GM23248 (cell line): ENCODE results near the gene MYO18B. TPM values are rescaled to one million over a fixed set of nuclear protein-coding genes. Genes with fewer than 3 reads are reported as not detected.

Source experiments
- DNase-seq: peaks from one replicate; pipeline ENCODE4 v3.0.0-alpha.2; 2015
- H2AFZ ChIP-seq: fragments of 200-600 bp; sonication (generic); 2 replicates; pipeline ENCODE4 v1.6.1; 2016; ENCODE audit warnings: antibody characterized with exemption
- H3F3A ChIP-seq: fragments of 200-600 bp; sonication (generic); 2 replicates; pipeline ENCODE4 v1.6.1; 2016; ENCODE audit warnings: mild to moderate bottlenecking, antibody characterized with exemption, mixed run types; ENCODE audit not compliant: insufficient read depth
- H3K27ac ChIP-seq: fragments of 200-600 bp; sonication (generic); 2 replicates; pipeline ENCODE4 v1.5.1; 2016; ENCODE audit warnings: mild to moderate bottlenecking
- H3K27me3 ChIP-seq: fragments of 200-600 bp; sonication (generic); replicated peaks from 2 replicates; pipeline ENCODE4 v1.6.1; 2016; ENCODE audit warnings: mild to moderate bottlenecking; ENCODE audit not compliant: insufficient read depth
- H3K36me3 ChIP-seq: fragments of 200-600 bp; sonication (generic); 2 replicates; pipeline ENCODE4 v1.6.1; 2016; ENCODE audit warnings: low read depth, mild to moderate bottlenecking
- H3K4me1 ChIP-seq: fragments of 200-600 bp; sonication (generic); 2 replicates; pipeline ENCODE4 v1.6.1; 2016; ENCODE audit warnings: mild to moderate bottlenecking; ENCODE audit not compliant: insufficient read depth
- H3K4me2 ChIP-seq: fragments of 200-600 bp; sonication (generic); one replicate; pipeline ENCODE4 v1.6.1; 2016; ENCODE audit warnings: mild to moderate bottlenecking; ENCODE audit not compliant: unreplicated experiment
- H3K4me3 ChIP-seq: fragments of 200-600 bp; sonication (generic); 2 replicates; pipeline ENCODE4 v1.5.1; 2016; ENCODE audit warnings: mild to moderate bottlenecking
- H3K79me2 ChIP-seq: fragments of 200-600 bp; sonication (generic); 2 replicates; pipeline ENCODE4 v1.6.1; 2016; ENCODE audit warnings: mild to moderate bottlenecking; ENCODE audit not compliant: insufficient read depth
- H3K9ac ChIP-seq: fragments of 200-600 bp; sonication (generic); 2 replicates; pipeline ENCODE4 v1.6.1; 2016; ENCODE audit warnings: mild to moderate bottlenecking
- H3K9me2 ChIP-seq: fragments of 200-600 bp; sonication (generic); 2 replicates; pipeline ENCODE4 v1.6.1; 2016; ENCODE audit warnings: mixed run types, mild to moderate bottlenecking, moderate library complexity; ENCODE audit not compliant: insufficient read depth
- H3K9me3 ChIP-seq: fragments of 200-600 bp; sonication (generic); one replicate; pipeline ENCODE4 v1.6.1; 2017; ENCODE audit warnings: low read depth
- H4K20me1 ChIP-seq: fragments of 200-600 bp; sonication (generic); 2 replicates; pipeline ENCODE4 v1.6.0; 2016; ENCODE audit not compliant: insufficient read depth
- EZH2 ChIP-seq: fragments of 200-600 bp; sonication (generic); IDR thresholded peaks from 2 replicates; pipeline ENCODE4 v1.6.1; 2018; ENCODE audit warnings: antibody characterized with exemption, mild to moderate bottlenecking; ENCODE audit not compliant: insufficient read depth, poor library complexity, severe bottlenecking
- EZH2phosphoT487 ChIP-seq: fragments of 200-600 bp; sonication (generic); IDR thresholded peaks from 2 replicates; pipeline ENCODE4 v1.6.1; 2018; ENCODE audit warnings: antibody characterized with exemption, moderate library complexity, mild to moderate bottlenecking, low read depth; ENCODE audit not compliant: insufficient read depth
- WGBS, 2 experiments: methylation state at CpG; one replicate each; pipeline ENCODE4 v1.1.6; 2015 to 2017; ENCODE audit warnings: low lambda C conversion rate in 2 of 2, low coverage in 1 of 2; ENCODE audit errors: missing lambda C conversion rate in 2 of 2; 5-methylcytosine and 5-hydroxymethylcytosine counted together
- in situ Hi-C: fragments of 300-500 bp; cut with MboI; formaldehyde crosslinking; loops from 2 replicates; pipeline ENCODE4 v1.15.0; 2020
- polyA plus RNA-seq: library from polyadenylated mRNA; unstranded; fragments of >200 nt; fragmentation: Nextera tagmentation; extraction: Ambion mirVana; gene quantifications from 2 replicates; pipeline ENCODE4 v1.2.1, GENCODE V29; 2016
- total RNA-seq: library from RNA; depleted of rRNA; stranded (reverse); fragments of >200 nt; shearing (Covaris generic); gene quantifications from 2 replicates; pipeline ENCODE4 v1.2.3, GENCODE V29; 2014

The MYO18B gene
- total and polyA plus RNA-seq, 2 experiments from 2014 or later, result not detected

GRCh38 chr22:25695146-25695545, 46.8 kb upstream of the MYO18B start:
- Histone ChIP-seq H3K4me2 (no peak overlapping the region), H3K9me2 (no peaks in the 10 kb centered on the region), H2AFZ (no peak overlapping the region), H3K79me2 (no peaks in the 10 kb centered on the region), H3K4me1 (no peaks in the 10 kb centered on the region), H3K36me3 (no peaks in the 10 kb centered on the region), H3K9me3 (no peaks in the 10 kb centered on the region), H3K27me3 (no peaks in the 10 kb centered on the region), H4K20me1 (no peaks in the 10 kb centered on the region), H3K27ac (no peak overlapping the region), H3K4me3 (no peak overlapping the region), H3K9ac (no peak overlapping the region), H3F3A (no peaks in the 10 kb centered on the region)
- in situ Hi-C loops, result loop anchor here (10.0 kb wide), 1 partner anchor 230 kb away; no protein-coding TSS in a partner anchor
- no peak for TF ChIP-seq EZH2
- no peak for TF ChIP-seq EZH2phosphoT487
- WGBS, 2 experiments, result 77 to 80% methylated on average over 5 of the region's 5 CpGs
- DNase-seq, result no peak

GRCh38 chr22:25696763-25697162, 45.2 kb upstream of the MYO18B start:
- WGBS, 2 experiments, result 30 to 42% methylated on average over 2 of the region's 2 CpGs
- H3K9me3 ChIP-seq, result no peaks in the 10 kb centered on the region
- no peaks in the 10 kb centered on the region for H4K20me1 ChIP-seq
- H3K9ac ChIP-seq, result no peak overlapping the region
- no peaks in the 10 kb centered on the region for H3K36me3 ChIP-seq
- no peaks in the 10 kb centered on the region for H3F3A ChIP-seq
- no peaks in the 10 kb centered on the region for H3K79me2 ChIP-seq
- H3K27me3 ChIP-seq, result no peaks in the 10 kb centered on the region
- no peak overlapping the region for H2AFZ ChIP-seq
- TF ChIP-seq EZH2 (no peak), EZH2phosphoT487 (no peak)
- DNase-seq, result no peak
- no peak overlapping the region for H3K4me2 ChIP-seq
- in situ Hi-C loops, result loop anchor here (10.0 kb wide), 1 partner anchor 232 kb away; no protein-coding TSS in a partner anchor
- H3K9me2 ChIP-seq, result no peaks in the 10 kb centered on the region
- H3K4me3 ChIP-seq, result no peak overlapping the region
- no peak overlapping the region for H3K27ac ChIP-seq
- H3K4me1 ChIP-seq, result no peaks in the 10 kb centered on the region

GRCh38 chr22:25697181-25697664, 44.8 kb upstream of the MYO18B start:
- Histone ChIP-seq H2AFZ (no peak overlapping the region), H3K4me1 (no peaks in the 10 kb centered on the region), H3K79me2 (no peaks in the 10 kb centered on the region), H3K9me2 (no peaks in the 10 kb centered on the region), H3K4me3 (no peak overlapping the region), H3F3A (no peaks in the 10 kb centered on the region), H3K4me2 (no peak overlapping the region), H3K27me3 (no peaks in the 10 kb centered on the region), H3K27ac (no peak overlapping the region), H3K36me3 (no peaks in the 10 kb centered on the region), H4K20me1 (no peaks in the 10 kb centered on the region), H3K9ac (no peak overlapping the region), H3K9me3 (no peaks in the 10 kb centered on the region)
- WGBS, 2 experiments, result 60 to 64% methylated on average over 5 of the region's 5 CpGs
- no peak for DNase-seq
- in situ Hi-C loops, result loop anchor here (10.0 kb wide), 1 partner anchor 232 kb away; no protein-coding TSS in a partner anchor
- TF ChIP-seq EZH2 (no peak), EZH2phosphoT487 (no peak)

GRCh38 chr22:25697978-25698377, 44.0 kb upstream of the MYO18B start:
- TF ChIP-seq EZH2phosphoT487 (no peak), EZH2 (no peak)
- Histone ChIP-seq H3K27ac (no peak overlapping the region), H4K20me1 (no peaks in the 10 kb centered on the region), H3K9ac (no peak overlapping the region), H3K4me1 (no peaks in the 10 kb centered on the region), H3F3A (no peaks in the 10 kb centered on the region), H3K4me3 (no peak overlapping the region), H3K4me2 (no peak overlapping the region), H3K9me2 (no peaks in the 10 kb centered on the region), H3K79me2 (no peaks in the 10 kb centered on the region), H3K36me3 (no peaks in the 10 kb centered on the region), H3K9me3 (no peaks in the 10 kb centered on the region), H2AFZ (no peak overlapping the region), H3K27me3 (no peaks in the 10 kb centered on the region)
- WGBS, 2 experiments, result 89% methylated on average over 2 of the region's 2 CpGs
- in situ Hi-C loops, result loop anchor here (10.0 kb wide), 1 partner anchor 233 kb away; no protein-coding TSS in a partner anchor
- no peak for DNase-seq

- in situ Hi-C loops, result loop anchor here (10.0 kb wide), 1 partner anchor 234 kb away; no protein-coding TSS in a partner anchor
Measured at GRCh38 chr22:25698461-25698860, 43.5 kb upstream of the MYO18B start.

More at GRCh38 chr22:25698461-25698860, 43.5 kb upstream of the MYO18B start:
- Histone ChIP-seq H3K9me2 (no peaks in the 10 kb centered on the region), H3K9me3 (no peaks in the 10 kb centered on the region), H3F3A (no peaks in the 10 kb centered on the region), H3K27ac (no peak overlapping the region), H4K20me1 (no peaks in the 10 kb centered on the region), H3K79me2 (no peaks in the 10 kb centered on the region), H3K4me3 (no peak overlapping the region), H3K4me1 (no peaks in the 10 kb centered on the region), H3K9ac (no peak overlapping the region), H3K4me2 (no peak overlapping the region), H2AFZ (no peak overlapping the region), H3K36me3 (no peaks in the 10 kb centered on the region), H3K27me3 (no peaks in the 10 kb centered on the region)
- TF ChIP-seq EZH2phosphoT487 (no peak), EZH2 (no peak)
- 85 to 90% methylated on average over 7 of the region's 7 CpGs for WGBS, 2 experiments
- DNase-seq, result no peak
